Endometrial microvascular endothelial cells (primary cell): ENCODE measurements around the gene NMUR1. TPM values are rescaled to one million over a fixed set of nuclear protein-coding genes. Genes with fewer than 3 reads are reported as not detected.
"Not testable (repeated sequence)": the region's sequence is repeated elsewhere in the genome, so short reads cannot be mapped to it uniquely, and the experiment has no call there.

ENCODE experiments used
- in situ Hi-C: cut with HindIII; loops from 2 replicates; pipeline ENCODE4 v1.10.0; 2017; ENCODE audit warnings: low sequenced_read_pairs, low pct_unique_long_range_greater_than_20kb; ENCODE audit errors: inconsistent ontology term
- total RNA-seq: library from RNA; depleted of rRNA; stranded (reverse); fragments of >200 nt; gene quantifications from one replicate; pipeline ENCODE4 v1.2.3, GENCODE V29; 2015; ENCODE audit errors: inconsistent ontology term

NMUR1 gene
- total RNA-seq, 1 donor from 2014 or later = not detected

- in situ Hi-C loops = not testable (repeated sequence)
Measured at GRCh38 chr2:231556496-231556895, 26.3 kb upstream of the NMUR1 start.

- in situ Hi-C loops = no loop called here
Measured at GRCh38 chr2:231554748-231555545, 24.7 kb upstream of the NMUR1 start.

- in situ Hi-C loops = no loop called here
Measured at GRCh38 chr2:231554327-231554726, 24.1 kb upstream of the NMUR1 start.

GRCh38 chr2:231552752-231553151 is 22.5 kb upstream of the NMUR1 start:
- in situ Hi-C loops = no loop called here

GRCh38 chr2:231549446-231550239 is 19.4 kb upstream of the NMUR1 start:
- in situ Hi-C loops = no loop called here

- in situ Hi-C loops = no loop called here
Measured at GRCh38 chr2:231548752-231549151, 18.5 kb upstream of the NMUR1 start.

GRCh38 chr2:231547315-231548110 is 17.3 kb upstream of the NMUR1 start:
- in situ Hi-C loops = no loop called here

GRCh38 chr2:231546014-231546715 is 15.9 kb upstream of the NMUR1 start:
- in situ Hi-C loops = no loop called here

- in situ Hi-C loops = no loop called here
Measured at GRCh38 chr2:231545105-231545902, 15.1 kb upstream of the NMUR1 start.

- in situ Hi-C loops = no loop called here
Measured at GRCh38 chr2:231542136-231542535, 11.9 kb upstream of the NMUR1 start.

GRCh38 chr2:231541645-231542044 is 11.4 kb upstream of the NMUR1 start:
- in situ Hi-C loops = no loop called here

- in situ Hi-C loops = no loop called here
Measured at GRCh38 chr2:231539991-231540390, 9.7 kb upstream of the NMUR1 start.

- in situ Hi-C loops = no loop called here
Measured at GRCh38 chr2:231535961-231536360, 5.7 kb upstream of the NMUR1 start.

- in situ Hi-C loops = no loop called here
Measured at GRCh38 chr2:231533777-231534125, 3.5 kb upstream of the NMUR1 start.

- in situ Hi-C loops = no loop called here
Measured at GRCh38 chr2:231533086-231533776, 3.0 kb upstream of the NMUR1 start.

- in situ Hi-C loops = no loop called here
Measured at GRCh38 chr2:231532756-231533035, 2.5 kb upstream of the NMUR1 start.

GRCh38 chr2:231531883-231532755 is 1.9 kb upstream of the NMUR1 start:
- in situ Hi-C loops = no loop called here
